Endothelial cell of hepatic sinusoid (primary cell): ENCODE measurements around the gene CENPV.
"Not testable (repeated sequence)": the region's sequence is repeated elsewhere in the genome, so short reads cannot be mapped to it uniquely, and the experiment has no call there.

ENCODE experiments used
- in situ Hi-C: cut with HindIII; loops from 2 replicates; pipeline ENCODE4 v1.10.0; 2017; ENCODE audit warnings: low sequenced_read_pairs

CENPV gene

GRCh38 chr17:16319969-16320368 lies 33.3 kb downstream of the CENPV start:
- in situ Hi-C loops = loop anchor here (10.0 kb wide), 1 partner anchor 185 kb away; no protein-coding TSS in a partner anchor

DNA sequence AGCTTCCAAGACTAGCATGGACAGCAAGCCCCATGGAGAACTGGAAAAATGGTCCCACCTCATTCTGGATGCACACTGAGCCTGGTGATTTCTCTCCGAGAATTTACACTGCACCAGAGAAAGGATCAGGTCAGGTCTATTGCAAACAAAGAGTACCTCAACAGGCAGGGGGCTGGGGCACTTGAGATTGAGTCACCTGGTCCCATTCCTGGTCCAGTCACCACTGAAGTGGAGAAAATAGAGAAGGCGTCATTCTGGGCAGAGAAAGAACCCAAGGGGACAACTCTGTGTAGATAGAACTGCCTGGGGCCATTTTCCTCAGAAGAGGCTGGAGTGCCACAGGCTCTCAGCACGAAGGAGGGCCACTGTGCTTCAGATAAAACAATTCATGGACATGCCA lies 38.4 kb downstream of the CENPV start:
- in situ Hi-C loops = loop anchor here (10.0 kb wide), 1 partner anchor 190 kb away; no protein-coding TSS in a partner anchor

DNA sequence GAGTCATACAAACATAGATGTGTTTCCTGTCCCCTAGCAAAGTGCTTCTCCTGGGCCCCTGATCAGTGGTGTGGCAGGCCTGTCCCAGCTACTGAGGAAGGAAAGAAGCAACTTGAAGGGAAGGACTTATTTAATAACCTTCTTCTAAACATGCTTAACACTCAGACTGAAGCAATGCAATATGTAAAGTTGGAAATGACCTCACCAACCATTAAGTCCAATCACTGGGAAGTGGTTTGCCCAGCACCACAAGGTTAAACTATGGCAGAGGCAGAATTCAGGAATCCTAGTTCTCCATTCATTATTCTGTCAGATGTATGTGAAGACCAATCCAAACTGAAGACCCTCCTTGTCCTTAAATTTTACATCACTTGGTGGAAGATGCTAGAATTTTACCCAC lies 39.1 kb downstream of the CENPV start:
- in situ Hi-C loops = loop anchor here (10.0 kb wide), 1 partner anchor 191 kb away; no protein-coding TSS in a partner anchor

DNA sequence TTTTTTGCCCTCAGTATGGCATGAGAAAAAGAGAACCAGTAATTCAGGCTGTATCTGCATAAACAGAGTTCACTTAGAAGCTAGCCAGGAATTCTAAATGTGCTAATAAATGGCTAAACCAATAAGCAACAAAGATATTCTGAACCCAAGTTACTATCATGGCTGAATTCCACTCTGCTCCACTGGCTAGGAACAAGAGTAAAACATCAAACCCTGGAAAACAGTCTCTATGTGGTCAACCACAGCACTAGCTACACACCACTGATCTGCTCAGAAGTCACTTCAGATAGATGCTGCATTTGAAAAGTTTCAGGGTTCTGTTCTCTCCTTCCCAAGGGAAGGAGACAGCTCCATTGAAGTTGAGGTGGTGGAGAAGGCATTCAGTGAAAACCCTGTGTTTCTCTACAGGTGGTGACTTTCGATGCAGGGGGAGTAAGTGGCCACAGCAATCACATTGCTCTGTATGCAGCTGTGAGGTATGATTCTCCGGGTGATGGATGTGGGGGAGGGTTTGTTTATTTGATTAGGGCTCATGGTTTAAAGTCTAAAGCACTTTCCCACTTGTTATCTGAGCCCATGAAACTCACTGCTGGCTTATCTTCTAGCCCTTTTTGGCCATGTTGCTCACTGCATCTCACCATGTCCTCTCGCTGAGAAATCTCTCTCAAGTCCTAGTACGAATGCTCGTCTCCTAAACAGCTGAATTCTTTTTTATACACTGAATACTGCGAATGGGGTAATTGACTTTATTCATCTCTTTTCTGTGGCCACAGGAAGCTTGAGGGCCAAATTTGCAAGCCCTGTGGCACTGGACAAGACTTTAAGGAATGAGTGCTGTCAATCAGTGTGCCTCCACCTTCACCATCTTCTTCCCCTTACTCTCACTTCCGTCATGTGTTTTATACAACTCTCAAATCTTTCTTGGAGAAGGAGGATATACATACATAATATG lies 39.9 kb downstream of the CENPV start:
- in situ Hi-C loops = loop anchor here (10.0 kb wide), 1 partner anchor 191 kb away; no protein-coding TSS in a partner anchor

DNA sequence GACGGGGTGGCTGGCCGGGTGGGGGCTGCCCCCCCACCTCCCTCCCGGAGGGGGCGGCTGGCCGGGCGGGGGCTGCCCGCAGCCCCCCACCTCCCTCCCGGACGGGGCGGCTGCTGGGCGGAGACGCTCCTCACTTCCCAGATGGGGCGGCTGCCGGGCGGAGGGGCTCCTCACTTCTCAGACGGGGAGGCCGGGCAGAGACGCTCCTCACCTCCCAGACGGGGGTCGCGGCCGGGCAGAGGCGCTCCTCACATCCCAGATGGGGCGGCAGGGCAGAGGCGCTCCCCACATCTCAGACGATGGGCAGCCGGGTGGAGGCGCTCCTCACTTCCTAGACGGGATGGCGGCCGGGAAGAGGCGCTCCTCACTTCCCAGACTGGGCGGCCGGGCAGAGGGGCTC lies 41.2 kb downstream of the CENPV start:
- in situ Hi-C loops = loop anchor here (10.0 kb wide), 1 partner anchor 193 kb away; no protein-coding TSS in a partner anchor

DNA sequence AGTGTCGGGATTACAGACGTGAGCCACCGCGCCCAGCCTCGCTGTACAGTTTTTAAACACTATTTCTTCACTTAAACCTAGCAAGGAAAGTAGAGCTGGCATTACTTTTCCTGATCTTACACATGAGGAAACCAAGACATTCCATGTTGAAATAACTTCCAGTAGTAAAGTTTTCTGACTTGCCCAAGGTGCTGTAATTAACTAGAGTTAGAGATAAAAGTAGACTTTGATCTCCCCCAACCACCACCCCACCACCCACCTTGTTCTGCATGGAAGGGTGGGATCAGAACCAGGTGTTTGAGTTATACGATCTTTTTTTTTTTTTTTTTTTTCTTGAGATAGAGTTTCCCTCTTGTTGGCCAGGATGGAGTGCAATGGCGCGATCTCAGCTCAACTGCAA lies 47.1 kb downstream of the CENPV start:
- in situ Hi-C loops = no loop called here

DNA sequence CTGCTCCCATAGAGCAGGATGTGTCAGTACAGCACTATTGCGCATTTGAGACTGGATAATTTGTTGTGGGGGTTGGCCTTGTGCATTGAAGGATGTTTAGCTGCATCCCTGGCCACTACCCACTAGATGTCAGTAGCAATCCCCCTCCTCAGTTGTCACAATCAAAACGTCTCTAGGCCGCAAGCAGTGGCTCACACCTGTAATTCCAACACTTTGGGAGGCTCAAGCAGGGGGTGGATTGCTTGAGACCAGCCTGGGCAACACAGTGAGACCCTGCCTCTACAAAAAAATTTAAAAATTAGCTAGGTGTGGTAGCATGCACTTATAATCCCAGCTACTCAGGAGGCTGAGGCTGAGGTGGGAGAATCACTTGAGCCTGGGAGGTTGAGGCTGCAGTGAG lies 48.4 kb downstream of the CENPV start:
- in situ Hi-C loops = no loop called here

DNA sequence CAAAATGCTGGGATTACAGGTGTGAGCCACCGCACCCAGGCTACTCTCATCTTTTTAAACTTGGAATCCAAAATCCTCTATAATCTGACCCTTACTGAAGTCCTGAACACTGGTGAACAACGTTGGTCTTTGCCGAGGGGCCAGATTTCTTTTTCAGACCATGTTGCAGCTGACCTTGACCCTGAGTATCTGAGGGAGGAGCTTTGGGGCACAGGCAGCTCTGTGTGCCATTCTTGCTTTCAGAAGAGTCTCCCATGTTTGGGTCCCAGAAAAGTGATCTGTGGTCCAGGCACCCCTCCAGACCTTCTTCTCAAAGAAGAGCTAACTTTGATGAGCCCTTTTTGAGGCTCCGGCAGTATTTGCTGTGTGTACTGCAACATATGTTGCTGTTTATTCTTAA lies 50.4 kb downstream of the CENPV start:
- in situ Hi-C loops = no loop called here

DNA sequence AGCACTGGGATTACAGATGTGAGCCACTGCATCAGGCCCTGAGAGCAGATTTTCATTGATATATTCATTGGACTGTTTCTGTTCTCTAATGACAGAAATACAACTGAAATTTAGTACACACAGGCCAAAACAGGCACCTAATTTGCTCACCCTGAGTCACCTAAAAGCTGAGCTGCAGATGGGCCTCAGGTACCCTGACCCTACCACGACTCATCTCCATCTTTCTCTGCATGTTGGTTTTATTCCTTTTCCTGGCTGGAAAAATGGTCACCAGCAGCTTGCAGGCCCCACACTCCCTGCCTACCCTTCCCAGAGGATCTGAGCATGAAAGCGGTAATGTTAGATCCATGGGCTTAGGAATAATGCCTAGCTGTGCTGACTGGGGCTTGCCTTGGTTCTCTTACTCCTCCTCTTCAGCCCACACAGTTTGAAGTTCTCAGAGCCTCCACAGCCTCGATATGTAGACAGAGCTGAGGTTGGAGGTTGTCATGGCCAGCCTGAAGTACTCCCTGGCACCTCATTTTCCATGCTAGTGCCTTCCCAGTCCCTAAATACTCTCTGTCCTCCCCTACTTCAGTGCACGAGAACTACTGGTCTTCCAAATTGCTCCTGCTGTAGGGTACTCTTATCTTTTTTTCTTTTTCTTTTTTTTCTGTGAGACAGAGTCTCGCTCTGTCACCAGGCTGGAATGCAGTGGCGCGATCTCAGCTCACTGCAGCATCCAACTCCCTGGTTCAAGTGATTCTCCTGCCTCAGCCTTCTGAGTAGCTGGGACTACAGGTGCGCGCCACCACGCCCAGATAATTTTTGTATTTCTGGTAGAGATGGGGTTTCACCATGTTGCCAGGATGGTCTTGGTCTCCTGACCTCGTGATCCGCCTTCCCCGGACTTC lies 51.1 kb downstream of the CENPV start:
- in situ Hi-C loops = no loop called here

- in situ Hi-C loops = no loop called here
Observed at GRCh38 chr17:16300554-16300953, 52.7 kb downstream of the CENPV start.

- in situ Hi-C loops = no loop called here
Observed at GRCh38 chr17:16298140-16298662, 55.1 kb downstream of the CENPV start.

- in situ Hi-C loops = no loop called here
Observed at GRCh38 chr17:16297367-16298139, 55.7 kb downstream of the CENPV start.

DNA sequence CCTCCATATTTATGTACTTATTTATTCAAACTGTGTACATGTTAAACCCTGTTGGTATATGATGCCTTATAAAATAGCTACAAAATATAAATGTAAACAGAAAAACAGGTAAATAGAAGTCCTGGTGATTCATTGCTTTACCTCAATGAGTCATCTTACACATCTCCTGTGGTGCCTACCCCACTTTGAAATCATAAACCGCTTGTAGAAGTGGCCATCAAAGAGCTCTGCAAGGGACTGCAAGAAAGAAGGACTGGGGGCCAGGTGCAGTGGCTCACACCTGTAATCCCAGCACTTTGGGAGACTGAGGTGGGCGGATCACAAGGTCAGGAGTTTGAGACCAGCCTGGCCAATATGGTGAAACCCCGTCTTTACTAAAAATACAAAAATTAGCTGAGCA lies 57.2 kb downstream of the CENPV start:
- in situ Hi-C loops = not testable (repeated sequence)

DNA sequence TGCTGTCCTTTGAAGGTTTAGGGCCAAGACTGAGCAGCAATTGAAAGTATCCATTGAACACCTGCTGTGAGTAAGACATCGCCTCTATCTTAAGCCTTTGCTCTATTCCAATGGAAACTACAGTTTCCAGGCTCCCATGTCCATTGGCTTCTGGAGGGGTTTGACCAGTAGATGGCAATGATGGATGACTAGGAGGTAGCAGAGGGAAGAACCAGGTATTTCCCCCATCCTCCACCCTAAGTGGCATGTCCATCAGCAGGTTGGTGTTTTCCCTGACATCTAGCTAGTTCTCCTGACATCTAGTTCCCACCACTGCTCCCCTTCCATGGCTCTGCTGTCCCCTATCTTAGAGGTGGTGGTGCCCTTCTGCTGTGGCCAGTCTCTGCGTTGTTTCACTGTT lies 58.7 kb downstream of the CENPV start:
- in situ Hi-C loops = no loop called here

GRCh38 chr17:16293931-16294330 lies 59.3 kb downstream of the CENPV start:
- in situ Hi-C loops = no loop called here
